CD4-positive, CD25-positive, alpha-beta regulatory T cell (primary cell): ENCODE results near the gene FBXW9. TPM values are rescaled to one million over a fixed set of nuclear protein-coding genes. Genes with fewer than 3 reads are reported as not detected.
"Not testable (repeated sequence)": the region's sequence is repeated elsewhere in the genome, so short reads cannot be mapped to it uniquely, and the experiment has no call there.

ENCODE experiments used
- ATAC-seq, 2 donors: fragments of 150-1000 bp; cut with Tn5 transposase; one replicate each; pipeline ENCODE4 v1.10.0; 2021; ENCODE audit warnings: low read depth in 2 of 2, moderate number of reproducible peaks in 2 of 2, moderate library complexity in 1 of 2
- DNase-seq, 3 donors: peaks; one replicate each; pipeline versions ENCODE4 v3.0.0 to v3.0.0-alpha.2; 2012 to 2022; ENCODE audit warnings: mixed read lengths in 1 of 3
- H3K27ac ChIP-seq: one replicate; pipeline ENCODE4 v1.7.0; 2013; ENCODE audit warnings: mild to moderate bottlenecking, low read length; ENCODE audit not compliant: insufficient read depth, poor library complexity, severe bottlenecking
- H3K27me3 ChIP-seq: one replicate; pipeline ENCODE4 v1.7.0; 2013; ENCODE audit warnings: low read length; ENCODE audit not compliant: control insufficient read depth, insufficient read depth
- H3K36me3 ChIP-seq: one replicate; pipeline ENCODE4 v1.7.0; 2013; ENCODE audit warnings: mild to moderate bottlenecking, low read length, moderate library complexity; ENCODE audit not compliant: control insufficient read depth, insufficient read depth
- H3K4me1 ChIP-seq: 2 replicates; pipeline ENCODE4 v1.7.0; 2013; ENCODE audit warnings: mild to moderate bottlenecking, low read length; ENCODE audit not compliant: insufficient read depth, control insufficient read depth, poor library complexity, severe bottlenecking
- H3K4me3 ChIP-seq: one replicate; pipeline ENCODE4 v1.7.0; 2013; ENCODE audit warnings: low read depth, mild to moderate bottlenecking, low read length, moderate library complexity
- H3K9me3 ChIP-seq, 2 experiments: 1 replicate in 1 of 2; 2 replicates in 1 of 2; pipeline ENCODE4 v1.7.0; 2013; ENCODE audit warnings: low read length in 2 of 2, mild to moderate bottlenecking in 1 of 2, moderate library complexity in 1 of 2; ENCODE audit not compliant: control insufficient read depth in 2 of 2
- H3K27ac Mint-ChIP-seq, 3 donors: one replicate each; pipeline ENCODE4 v1.8.0; 2020 to 2022; ENCODE audit warnings: mild to moderate bottlenecking in 3 of 3, mixed read lengths in 3 of 3, moderate library complexity in 2 of 3
- H3K27me3 Mint-ChIP-seq: one replicate; pipeline ENCODE4 v1.8.0; 2022; ENCODE audit warnings: mild to moderate bottlenecking, mixed read lengths
- H3K36me3 Mint-ChIP-seq: one replicate; pipeline ENCODE4 v1.8.0; 2020; ENCODE audit warnings: mixed read lengths
- H3K4me1 Mint-ChIP-seq, 4 donors: one replicate each; pipeline ENCODE4 v1.8.0; 2020 to 2022; ENCODE audit warnings: mixed read lengths in 4 of 4, mild to moderate bottlenecking in 1 of 4
- H3K4me3 Mint-ChIP-seq, 4 donors: one replicate each; pipeline ENCODE4 v1.8.0; 2020 to 2022; ENCODE audit warnings: mild to moderate bottlenecking in 4 of 4, mixed read lengths in 4 of 4, moderate library complexity in 3 of 4
- H3K9me3 Mint-ChIP-seq, 7 donors: one replicate each; pipeline ENCODE4 v1.8.0; 2020 to 2022; ENCODE audit warnings: mixed read lengths in 7 of 7, mild to moderate bottlenecking in 3 of 7, moderate library complexity in 2 of 7
- polyA plus RNA-seq, 4 donors: library from polyadenylated mRNA; unstranded; fragments of 300-500 nt; fragmentation: Illumina TruSeq; gene quantifications; one replicate each; pipeline ENCODE4 v1.2.3, GENCODE V29; 2021
- total RNA-seq: library from RNA; stranded (reverse); gene quantifications from one replicate; pipeline ENCODE4 v1.2.3, GENCODE V29; 2022

Gene FBXW9
- total and polyA plus RNA-seq, 5 donors from 2014 or later: 1.7 to 8.1 (median 6.5) TPM

GRCh38 chr19:12646551-12646950 lies 49.9 kb downstream of the FBXW9 start:
- Mint-ChIP-seq H3K27me3 (no peaks in the 10 kb centered on the region), H3K9me3 (peaks cover 0 to 1% (median 0%) of the 10 kb centered on the region in 7 donors), H3K36me3 (peaks cover 10% of the 10 kb centered on the region), H3K27ac (peak overlapping the region in 1 of 3 donors; percentile 45), H3K4me3 (no peak overlapping the region), H3K4me1 (no peaks in the 10 kb centered on the region)
- peaks cover 7% of the 10 kb centered on the region for H3K36me3 ChIP-seq
- no peak overlapping the region for H3K4me3 ChIP-seq
- no peak overlapping the region for H3K27ac ChIP-seq
- H3K9me3 ChIP-seq: no peaks in the 10 kb centered on the region
- no peaks in the 10 kb centered on the region for H3K4me1 ChIP-seq
- ATAC-seq (no peak), DNase-seq (no peak)
- no peaks in the 10 kb centered on the region for H3K27me3 ChIP-seq

GRCh38 chr19:12643716-12644115 lies 52.7 kb downstream of the FBXW9 start:
- H3K27ac Mint-ChIP-seq, H3K27ac ChIP-seq, H3K9me3 Mint-ChIP-seq, H3K27me3 Mint-ChIP-seq, ATAC-seq, H3K36me3 ChIP-seq, H3K4me3 Mint-ChIP-seq, H3K27me3 ChIP-seq, H3K36me3 Mint-ChIP-seq, H3K4me3 ChIP-seq, H3K4me1 Mint-ChIP-seq, H3K9me3 ChIP-seq, DNase-seq: not testable (repeated sequence)
- peaks cover 10% of the 10 kb centered on the region for H3K4me1 ChIP-seq

GRCh38 chr19:12642506-12642905 lies 53.9 kb downstream of the FBXW9 start:
- Histone ChIP-seq H3K4me1 (peaks cover 10% of the 10 kb centered on the region), H3K9me3 (no peaks in the 10 kb centered on the region), H3K27me3 (no peaks in the 10 kb centered on the region), H3K27ac (no peak overlapping the region), H3K36me3 (no peaks in the 10 kb centered on the region), H3K4me3 (no peak overlapping the region)
- no peak overlapping the region for H3K4me3 Mint-ChIP-seq
- no peaks in the 10 kb centered on the region for H3K9me3 Mint-ChIP-seq
- no peak overlapping the region for H3K27ac Mint-ChIP-seq
- no peak for DNase-seq
- H3K4me1 Mint-ChIP-seq: peaks cover 0 to 9% (median 7%) of the 10 kb centered on the region in 4 donors
- no peak for ATAC-seq
- H3K27me3 Mint-ChIP-seq: no peaks in the 10 kb centered on the region
- H3K36me3 Mint-ChIP-seq: peaks cover 5% of the 10 kb centered on the region

- Mint-ChIP-seq H3K36me3 (peaks cover 5% of the 10 kb centered on the region), H3K27me3 (no peaks in the 10 kb centered on the region), H3K4me1 (peaks cover 0 to 9% (median 7%) of the 10 kb centered on the region in 4 donors), H3K9me3 (no peaks in the 10 kb centered on the region), H3K4me3 (no peak overlapping the region), H3K27ac (no peak overlapping the region)
- Histone ChIP-seq H3K4me3 (no peak overlapping the region), H3K36me3 (no peaks in the 10 kb centered on the region), H3K9me3 (no peaks in the 10 kb centered on the region), H3K27ac (no peak overlapping the region), H3K4me1 (peaks cover 10% of the 10 kb centered on the region), H3K27me3 (no peaks in the 10 kb centered on the region)
- DNase-seq (no peak), ATAC-seq (no peak)
Measured at GRCh38 chr19:12641456-12641855, 55.0 kb downstream of the FBXW9 start.

- H3K4me3 Mint-ChIP-seq: peak overlapping the region in 3 of 4 donors; percentile 11 to 84 (median 75)
- H3K27ac ChIP-seq: no peak overlapping the region
Measured at GRCh38 chr19:12639901-12640613, 56.4 kb downstream of the FBXW9 start.

More at GRCh38 chr19:12639901-12640613, 56.4 kb downstream of the FBXW9 start:
- H3K4me3 ChIP-seq: no peak overlapping the region
- no peaks in the 10 kb centered on the region for H3K36me3 Mint-ChIP-seq
- no peaks in the 10 kb centered on the region for H3K27me3 Mint-ChIP-seq
- H3K27ac Mint-ChIP-seq: peak overlapping the region; percentile 68 to 94 (median 79)
- no peaks in the 10 kb centered on the region for H3K9me3 ChIP-seq
- DNase-seq (peak; percentile 64 to 86 (median 72)), ATAC-seq (peak; percentile 90 to 91)
- H3K9me3 Mint-ChIP-seq: no peaks in the 10 kb centered on the region
- H3K4me1 Mint-ChIP-seq: peaks cover 3 to 14% (median 9%) of the 10 kb centered on the region in 4 donors
- H3K36me3 ChIP-seq: no peaks in the 10 kb centered on the region
- H3K4me1 ChIP-seq: peaks cover 10% of the 10 kb centered on the region
- no peaks in the 10 kb centered on the region for H3K27me3 ChIP-seq

Other genes starting within 250 kb of the FBXW9 start
- gene ZNF709, start 211.8 kb downstream of the FBXW9 start, total RNA-seq: 1.9 TPM
- gene ZNF709, start 211.8 kb downstream of the FBXW9 start, polyA plus RNA-seq: 1 to 10 TPM; 1.4 to 4.0 (median 3.1) TPM
- 16.1 TPM for gene ZNF564, start 145.1 kb downstream of the FBXW9 start, total RNA-seq
- gene ZNF564, start 145.1 kb downstream of the FBXW9 start, polyA plus RNA-seq: 10 to 100 TPM; 16.3 to 20.2 (median 17.6) TPM
- 11.3 TPM for gene ZNF490, start 85.8 kb downstream of the FBXW9 start, total RNA-seq
- 1 to 10 TPM; 4.7 to 8.4 (median 5.7) TPM for gene ZNF490, start 85.8 kb downstream of the FBXW9 start, polyA plus RNA-seq
- gene ZNF791, start 85.7 kb downstream of the FBXW9 start, total RNA-seq: 65.1 TPM
- 10 to 100 TPM in 3 of 4 donors, 1 to 10 TPM in 1; 9.6 to 14.0 (median 12.2) TPM for gene ZNF791, start 85.7 kb downstream of the FBXW9 start, polyA plus RNA-seq
- 147 TPM for gene MAN2B1, start 29.9 kb downstream of the FBXW9 start, total RNA-seq
- gene MAN2B1, start 29.9 kb downstream of the FBXW9 start, polyA plus RNA-seq: 10 to 100 TPM; 46.3 to 58.6 (median 49.3) TPM
- gene WDR83, start 29.8 kb downstream of the FBXW9 start, total RNA-seq: 13.0 TPM
- 10 to 100 TPM; 10.6 to 18.5 (median 12.9) TPM for gene WDR83, start 29.8 kb downstream of the FBXW9 start, polyA plus RNA-seq
- 122 TPM for gene DHPS, start 14.8 kb downstream of the FBXW9 start, total RNA-seq
- gene DHPS, start 14.8 kb downstream of the FBXW9 start, polyA plus RNA-seq: 100 to 1,000 TPM in 1 of 4 donors, 10 to 100 TPM in 3; 78.5 to 105 (median 96.8) TPM
- not detected for gene GNG14, start 8.6 kb downstream of the FBXW9 start, total RNA-seq
- gene GNG14, start 8.6 kb downstream of the FBXW9 start, polyA plus RNA-seq: not detected
- gene TNPO2, start 27.3 kb upstream of the FBXW9 start, total RNA-seq: 42.9 TPM
- 1 to 10 TPM; 1.7 to 3.1 (median 2.0) TPM for gene TNPO2, start 27.3 kb upstream of the FBXW9 start, polyA plus RNA-seq
- gene TRIR, start 38.1 kb upstream of the FBXW9 start, total RNA-seq: 197 TPM
- 100 to 1,000 TPM; 238 to 323 (median 261) TPM for gene TRIR, start 38.1 kb upstream of the FBXW9 start, polyA plus RNA-seq
- gene GET3, start 40.9 kb upstream of the FBXW9 start, total RNA-seq: 37.9 TPM
- gene GET3, start 40.9 kb upstream of the FBXW9 start, polyA plus RNA-seq: 10 to 100 TPM; 68.0 to 91.2 (median 81.9) TPM
- not detected for gene BEST2, start 55.2 kb upstream of the FBXW9 start, total RNA-seq
- not detected for gene BEST2, start 55.2 kb upstream of the FBXW9 start, polyA plus RNA-seq
- gene HOOK2, start 78.9 kb upstream of the FBXW9 start, total RNA-seq: 16.9 TPM
- 1 to 10 TPM in 3 of 4 donors, under 1 TPM in 1; 0.24 to 1.9 (median 1.6) TPM for gene HOOK2, start 78.9 kb upstream of the FBXW9 start, polyA plus RNA-seq
- gene JUNB, start 94.9 kb upstream of the FBXW9 start, total RNA-seq: 2,802 TPM
- 100 to 1,000 TPM; 582 to 986 (median 765) TPM for gene JUNB, start 94.9 kb upstream of the FBXW9 start, polyA plus RNA-seq
- 74.0 TPM for gene PRDX2, start 105.2 kb upstream of the FBXW9 start, total RNA-seq
- gene PRDX2, start 105.2 kb upstream of the FBXW9 start, polyA plus RNA-seq: 100 to 1,000 TPM; 326 to 380 (median 341) TPM
- gene THSD8, start 105.4 kb upstream of the FBXW9 start, total RNA-seq: 2.8 TPM
- gene THSD8, start 105.4 kb upstream of the FBXW9 start, polyA plus RNA-seq: 10 to 100 TPM in 1 of 4 donors, 1 to 10 TPM in 1, under 1 TPM in 1, not detected in 1; 0.66 to 13.9 (median 4.8) TPM
- gene RNASEH2A, start 110.0 kb upstream of the FBXW9 start, total RNA-seq: 4.7 TPM
- gene RNASEH2A, start 110.0 kb upstream of the FBXW9 start, polyA plus RNA-seq: 10 to 100 TPM; 18.7 to 27.5 (median 23.4) TPM
- not detected for gene RTBDN, start 137.9 kb upstream of the FBXW9 start, total RNA-seq
- not detected for gene RTBDN, start 137.9 kb upstream of the FBXW9 start, polyA plus RNA-seq
- 0.94 TPM for gene MAST1, start 141.9 kb upstream of the FBXW9 start, total RNA-seq
- 1 to 10 TPM in 1 of 4 donors, under 1 TPM in 2, not detected in 1; 0.05 to 1.8 (median 0.52) TPM for gene MAST1, start 141.9 kb upstream of the FBXW9 start, polyA plus RNA-seq
- gene DNASE2, start 184.8 kb upstream of the FBXW9 start, total RNA-seq: 20.2 TPM
- 10 to 100 TPM; 54.4 to 72.1 (median 63.6) TPM for gene DNASE2, start 184.8 kb upstream of the FBXW9 start, polyA plus RNA-seq
- not detected for gene KLF1, start 190.6 kb upstream of the FBXW9 start, total RNA-seq
- gene KLF1, start 190.6 kb upstream of the FBXW9 start, polyA plus RNA-seq: under 1 TPM in 1 of 4 donors, not detected in 3; 0.23 TPM
- 40.0 TPM for gene GCDH, start 194.5 kb upstream of the FBXW9 start, total RNA-seq
- 10 to 100 TPM; 15.1 to 17.6 (median 16.1) TPM for gene GCDH, start 194.5 kb upstream of the FBXW9 start, polyA plus RNA-seq
- gene SYCE2, start 222.7 kb upstream of the FBXW9 start, total RNA-seq: 0.54 TPM
- under 1 TPM in 1 of 4 donors, not detected in 3; 0.14 TPM for gene SYCE2, start 222.7 kb upstream of the FBXW9 start, polyA plus RNA-seq
- 28.9 TPM for gene FARSA, start 237.1 kb upstream of the FBXW9 start, total RNA-seq
- gene FARSA, start 237.1 kb upstream of the FBXW9 start, polyA plus RNA-seq: 10 to 100 TPM; 52.2 to 74.0 (median 62.6) TPM
- 484 TPM for gene CALR, start 242.0 kb upstream of the FBXW9 start, total RNA-seq
- gene CALR, start 242.0 kb upstream of the FBXW9 start, polyA plus RNA-seq: 100 to 1,000 TPM; 113 to 172 (median 149) TPM
- gene RAD23A, start 249.2 kb upstream of the FBXW9 start, total RNA-seq: 80.9 TPM
- gene RAD23A, start 249.2 kb upstream of the FBXW9 start, polyA plus RNA-seq: 10 to 100 TPM; 73.8 to 85.0 (median 78.1) TPM